DOHH2 (cell line): Measurements from ENCODE around the gene TMPRSS7.
A peak's percentile ranks its signal among the peaks of the same experiment; 100 is the strongest.

ENCODE experiments used
- H3F3A ChIP-seq: fragments of 200-600 bp; sonication (generic), shearing (Covaris generic); 2 replicates; pipeline ENCODE4 v1.6.0; 2016; ENCODE audit warnings: antibody characterized with exemption, mild to moderate bottlenecking; ENCODE audit not compliant: control insufficient read depth, insufficient read depth
- H3K27ac ChIP-seq: fragments of 200-600 bp; sonication (generic); 2 replicates; pipeline ENCODE4 v1.5.1; 2014; ENCODE audit warnings: low read depth, mild to moderate bottlenecking, low read length, moderate library complexity
- H3K27me3 ChIP-seq: fragments of 200-600 bp; sonication (generic); 2 replicates; pipeline ENCODE4 v1.6.1; 2014; ENCODE audit warnings: mild to moderate bottlenecking, low read length, mixed read lengths; ENCODE audit not compliant: control insufficient read depth
- H3K36me3 ChIP-seq: fragments of 200-600 bp; sonication (generic); 2 replicates; pipeline ENCODE4 v1.6.1; 2014; ENCODE audit warnings: mild to moderate bottlenecking, low read length, moderate library complexity, mixed read lengths; ENCODE audit not compliant: control insufficient read depth
- H3K4me1 ChIP-seq: fragments of 200-600 bp; sonication (generic); 2 replicates; pipeline ENCODE4 v1.6.1; 2014; ENCODE audit warnings: mild to moderate bottlenecking, low read length, mixed read lengths; ENCODE audit not compliant: control insufficient read depth
- H3K4me2 ChIP-seq: fragments of 200-600 bp; sonication (generic); 2 replicates; pipeline ENCODE4 v1.6.0; 2014; ENCODE audit warnings: mild to moderate bottlenecking, low read length, moderate library complexity
- H3K4me3 ChIP-seq: fragments of 200-600 bp; sonication (generic); 2 replicates; pipeline ENCODE4 v1.5.1; 2014; ENCODE audit warnings: mild to moderate bottlenecking, low read length, mixed read lengths
- H3K79me2 ChIP-seq: fragments of 200-600 bp; sonication (generic); 2 replicates; pipeline ENCODE4 v1.6.1; 2014; ENCODE audit warnings: mild to moderate bottlenecking, low read length, mixed read lengths; ENCODE audit not compliant: control insufficient read depth
- H3K9me2 ChIP-seq: fragments of 200-600 bp; sonication (generic); replicated peaks from 2 replicates; pipeline ENCODE4 v1.6.1; 2014; ENCODE audit warnings: mild to moderate bottlenecking, low read length, mixed read lengths; ENCODE audit not compliant: control insufficient read depth
- H3K9me3 ChIP-seq: fragments of 200-600 bp; sonication (generic); 2 replicates; pipeline ENCODE4 v1.6.1; 2014; ENCODE audit warnings: antibody characterized with exemption, low read length, mixed read lengths; ENCODE audit not compliant: control insufficient read depth, insufficient read depth
- H4K20me1 ChIP-seq: fragments of 200-600 bp; sonication (generic); 2 replicates; pipeline ENCODE4 v1.6.0; 2014; ENCODE audit warnings: low read depth, mild to moderate bottlenecking, antibody characterized with exemption, low read length, moderate library complexity; ENCODE audit not compliant: control insufficient read depth, insufficient read depth
- CTCF ChIP-seq: fragments of 200-600 bp; sonication (generic); IDR thresholded peaks from one replicate; pipeline ENCODE4 v1.5.1; 2014; ENCODE audit warnings: antibody characterized with exemption, mild to moderate bottlenecking, low read depth, low read length; ENCODE audit not compliant: poor library complexity, severe bottlenecking
- EZH2phosphoT487 ChIP-seq: fragments of 200-600 bp; sonication (generic); IDR thresholded peaks from 2 replicates; pipeline ENCODE4 v1.6.1; 2017; ENCODE audit warnings: borderline replicate concordance, mild to moderate bottlenecking, antibody characterized with exemption, low read length, moderate library complexity, mixed read lengths

Gene TMPRSS7

DNA sequence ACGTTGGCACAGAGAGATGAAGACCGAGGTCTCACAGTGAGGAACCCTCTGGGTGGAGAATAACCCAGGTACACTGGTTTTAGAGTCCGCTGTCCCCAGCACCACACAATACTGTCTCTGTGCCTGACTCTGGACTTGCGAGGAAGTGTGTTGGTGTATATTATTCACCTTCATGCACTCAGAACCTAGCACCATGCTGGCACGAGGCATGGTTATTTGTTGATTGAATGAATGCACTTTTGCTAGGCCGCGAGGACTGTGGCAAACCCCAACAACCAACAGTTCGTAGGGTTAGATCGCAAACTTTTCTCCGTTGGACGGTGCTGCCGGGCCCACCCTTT lies 51.2 kb downstream of the TMPRSS7 start:
- Histone ChIP-seq H3K4me1 (peaks cover 47% of the 10 kb centered on the region), H3K4me3 (peak overlapping the region; percentile 85), H3K4me2 (peak overlapping the region; percentile 92), H3K9me2 (no peaks in the 10 kb centered on the region), H4K20me1 (no peaks in the 10 kb centered on the region), H3K9me3 (no peaks in the 10 kb centered on the region), H3K27me3 (no peaks in the 10 kb centered on the region), H3K79me2 (peaks cover 28% of the 10 kb centered on the region), H3K36me3 (no peaks in the 10 kb centered on the region), H3F3A (peaks cover 9% of the 10 kb centered on the region; the same call in 1 of the 2 replicates), H3K27ac (no peak overlapping the region)
- TF ChIP-seq CTCF (no peak), EZH2phosphoT487 (no peak)

DNA sequence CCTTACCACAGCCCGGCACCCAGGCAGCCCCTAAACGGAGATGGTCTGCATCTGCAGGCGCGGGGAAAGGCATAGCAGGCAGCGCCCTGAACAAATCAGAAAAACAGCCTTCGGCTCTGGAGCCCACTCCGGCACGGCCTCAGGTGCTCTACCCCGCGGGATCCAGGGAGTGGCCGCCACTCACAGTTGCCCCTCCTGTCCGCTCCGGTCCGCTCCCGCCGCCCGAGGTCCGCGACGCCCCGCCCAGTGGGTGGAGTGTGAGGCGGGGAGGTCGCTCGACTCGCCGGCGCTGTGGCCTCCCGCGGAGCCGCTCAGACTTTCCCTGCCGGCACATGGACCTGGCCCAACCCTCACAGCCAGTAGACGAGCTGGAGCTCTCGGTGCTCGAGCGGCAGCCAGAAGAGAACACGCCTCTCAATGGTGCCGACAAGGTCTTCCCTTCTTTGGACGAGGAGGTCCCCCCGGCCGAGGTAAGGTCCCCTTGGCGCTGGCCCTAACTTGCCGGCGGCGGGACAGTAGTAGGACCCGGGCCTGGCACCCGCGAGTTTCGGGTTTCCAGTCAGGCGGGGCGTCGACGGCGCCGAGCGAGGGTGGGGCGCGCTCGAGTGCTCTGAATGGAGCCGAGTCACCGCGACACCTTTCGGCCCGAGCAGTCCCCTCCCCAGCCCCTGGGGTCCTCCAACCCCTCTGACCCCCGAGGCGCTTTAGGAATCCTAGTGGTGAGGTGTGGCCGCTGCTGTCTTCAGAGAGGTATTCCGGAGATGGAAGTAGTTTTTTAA lies 51.7 kb downstream of the TMPRSS7 start, which contains the start of gene C3orf52:
Gene C3orf52, plus strand, starts transcription at position 314 of the 779 bp plus-strand sequence. Its CDS starts 19 bp downstream, at position 333.
- peaks cover 34% of the 10 kb centered on the region for H3K79me2 ChIP-seq
- H3K27ac ChIP-seq = no peak within 1 kb of the TSS
- no peaks in the 10 kb centered on the region for H3K9me2 ChIP-seq
- peak within 1 kb of the TSS; percentile 85 for H3K4me3 ChIP-seq
- TF ChIP-seq CTCF (peak; percentile 28), EZH2phosphoT487 (no peak)
- peaks cover 9% of the 10 kb centered on the region; the same call in 1 of the 2 replicates for H3F3A ChIP-seq
- no peaks in the 10 kb centered on the region for H3K9me3 ChIP-seq
- H3K27me3 ChIP-seq = no peaks in the 10 kb centered on the region
- no peaks in the 10 kb centered on the region for H3K36me3 ChIP-seq
- H3K4me2 ChIP-seq = peak within 1 kb of the TSS; percentile 92
- peaks cover 52% of the 10 kb centered on the region for H3K4me1 ChIP-seq
- H4K20me1 ChIP-seq = no peaks in the 10 kb centered on the region

- Histone ChIP-seq H4K20me1 (no peaks in the 10 kb centered on the region), H3K9me3 (no peaks in the 10 kb centered on the region), H3K9me2 (no peaks in the 10 kb centered on the region), H3K27ac (no peak overlapping the region), H3F3A (peaks cover 9% of the 10 kb centered on the region; the same call in 1 of the 2 replicates), H3K79me2 (peaks cover 40% of the 10 kb centered on the region), H3K4me3 (peak overlapping the region; percentile 85), H3K4me2 (peak overlapping the region; percentile 92), H3K36me3 (no peaks in the 10 kb centered on the region), H3K27me3 (no peaks in the 10 kb centered on the region), H3K4me1 (peaks cover 59% of the 10 kb centered on the region)
- TF ChIP-seq CTCF (no peak), EZH2phosphoT487 (no peak)
Observed at GRCh38 chr3:112086875-112087524, 52.5 kb downstream of the TMPRSS7 start.
